ENCODE data around the gene SPACA4. TPM values are rescaled to one million over a fixed set of nuclear protein-coding genes. Genes with fewer than 3 reads are reported as not detected.

Gene SPACA4
- total RNA-seq, 1 experiment from 2014 or later = not detected

- Mint-ChIP-seq H3K27me3 (ENCODE audit: low read depth) (peaks cover 47% of the 10 kb centered on the region), H3K27ac (peak overlapping the region in 1 of 3 experiments; percentile 38; a peak in 1 of 7 replicates), H3K9me3 (peaks cover 3 to 4% of the 10 kb centered on the region in 2 experiments), H3K4me1 (peaks cover 10 to 12% of the 10 kb centered on the region in 2 experiments), H3K4me3 (peak overlapping the region; percentile 60 to 80), H3K36me3 (ENCODE audit: insufficient read depth in 1 of 3, low read depth in 3 of 3) (no peaks in the 10 kb centered on the region; a peak in 1 of 7 replicates)
- no peak overlapping the region for H3K14ac ChIP-seq (ENCODE audit: insufficient read depth, low read length)
- no CpG with 5 or more reads among the region's 36 CpGs for WGBS (ENCODE audit: extremely low coverage, insufficient read length, low lambda C conversion rate)
- no peak overlapping the region for H2AFZ ChIP-seq (ENCODE audit: low read length)
- no peak overlapping the region for H2BK20ac ChIP-seq (ENCODE audit: low read depth, low read length, poor library complexity, severe bottlenecking)
- H3K4me1 ChIP-seq (ENCODE audit: insufficient read depth, low read length) = no peaks in the 10 kb centered on the region
- H4K20me1 ChIP-seq (ENCODE audit: control insufficient read depth, insufficient read depth, insufficient read length) = no peaks in the 10 kb centered on the region
- no peaks in the 10 kb centered on the region for H3K27me3 ChIP-seq (ENCODE audit: insufficient read depth, low read length)
- H3K4ac ChIP-seq (ENCODE audit: low read depth, low read length) = no peak overlapping the region
- no peak overlapping the region for H3K18ac ChIP-seq (ENCODE audit: insufficient read length, low read depth, low read length)
- H2BK12ac ChIP-seq (ENCODE audit: insufficient read length, low read depth, low read length) = no peak overlapping the region
- H3K79me2 ChIP-seq (ENCODE audit: insufficient read depth, low read length) = no peaks in the 10 kb centered on the region
- H4K91ac ChIP-seq (ENCODE audit: insufficient read length, low read depth, low read length) = no peak overlapping the region
- no peak overlapping the region for H2AK5ac ChIP-seq (ENCODE audit: insufficient read length, low read length)
- no peak overlapping the region for H2BK15ac ChIP-seq (ENCODE audit: low read depth, low read length)
- H4K5ac ChIP-seq (ENCODE audit: insufficient read length, low read depth, low read length) = no peak overlapping the region
- no peak overlapping the region for H3K56ac ChIP-seq (ENCODE audit: insufficient read length, low read depth, low read length)
- no peak overlapping the region for H3K9ac ChIP-seq (ENCODE audit: extremely low read depth, insufficient read length, low read length)
- peaks cover 9% of the 10 kb centered on the region for H3K23me2 ChIP-seq (ENCODE audit: insufficient read length, low read depth, low read length, poor library complexity, severe bottlenecking)
- no peaks in the 10 kb centered on the region for H3K9me3 ChIP-seq (ENCODE audit: control insufficient read depth, low read depth, low read length)
- H3K4me2 ChIP-seq (ENCODE audit: insufficient read depth, insufficient read length, low read length) = peak overlapping the region; percentile 48
- peak; percentile 98 for TF ChIP-seq CTCF (conservative IDR thresholded peaks at IDR 0.05)
- peak; percentile 91 for DNase-seq
- no peaks in the 10 kb centered on the region for H3K79me1 ChIP-seq (ENCODE audit: insufficient read depth, low read depth, low read length, poor library complexity, severe bottlenecking)
- H3K23ac ChIP-seq (ENCODE audit: insufficient read length, low read depth, low read length) = no peak overlapping the region
- no peak overlapping the region for H2BK120ac ChIP-seq (ENCODE audit: low read depth, low read length, poor library complexity, severe bottlenecking)
- H3T11ph ChIP-seq (ENCODE audit: low read length) = no peak overlapping the region
- no peak overlapping the region for H2BK5ac ChIP-seq (ENCODE audit: insufficient read length, low read length)
- no peak overlapping the region for H3K27ac ChIP-seq (ENCODE audit: insufficient read length, low read depth, low read length)
- H4K8ac ChIP-seq (replicated peaks; ENCODE audit: insufficient read length, low read depth, low read length) = no peak overlapping the region
Observed at GRCh38 chr19:48588670-48589401, 17.7 kb upstream of the SPACA4 start.
